ENCODE data around the gene ENTPD1. TPM values are rescaled to one million over a fixed set of nuclear protein-coding genes. Genes with fewer than 3 reads are reported as not detected.
"Not testable (repeated sequence)": the region's sequence is repeated elsewhere in the genome, so short reads cannot be mapped to it uniquely, and the experiment has no call there.

The ENTPD1 gene
- total RNA-seq, 2 experiments from 2014 or later, result 150 to 395 TPM

- DNase-seq, result peak; percentile 66
- peak overlapping the region; percentile 86 for H3K4me3 Mint-ChIP-seq
- H3K36me3 Mint-ChIP-seq, result peaks cover 8% of the 10 kb centered on the region
- CTCF ChIA-PET, result interaction anchor here (0.7 to 2.3 kb wide), 5 partner anchors 42 to 387 kb away, joined by 3 to 18 read pairs (median 3); partner anchors contain the start of genes ALDH18A1 and TCTN3
- H3K4me1 Mint-ChIP-seq, result peaks cover 13% of the 10 kb centered on the region
- no peaks in the 10 kb centered on the region for H3K9me3 Mint-ChIP-seq (ENCODE audit: low read depth)
- peak; percentile 48 for ATAC-seq
- peaks cover 7% of the 10 kb centered on the region for H3K27me3 Mint-ChIP-seq
- peak overlapping the region; percentile 73 for H3K27ac Mint-ChIP-seq
These were observed 150.9 kb downstream of the ENTPD1 start for GRCh38 chr10:95906677-95907455.

- Mint-ChIP-seq H3K36me3 (peaks cover 5% of the 10 kb centered on the region), H3K9me3 (ENCODE audit: low read depth) (no peaks in the 10 kb centered on the region), H3K27ac (peak within 1 kb of the TSS; percentile 89), H3K4me3 (peak within 1 kb of the TSS; percentile 86), H3K4me1 (peaks cover 13% of the 10 kb centered on the region), H3K27me3 (peaks cover 10% of the 10 kb centered on the region)
- DNase-seq, result peak; percentile 79
- CTCF ChIA-PET, result interaction anchor here (0.7 to 2.3 kb wide), 6 partner anchors 42 to 386 kb away, joined by 3 to 18 read pairs (median 3); partner anchors contain the start of genes ALDH18A1 and TCTN3
- ATAC-seq, result peak; percentile 91
These were observed 151.7 kb downstream of the ENTPD1 start, which contains the start of gene CC2D2B for GRCh38 chr10:95907456-95908253. TSS of gene CC2D2B (plus strand) at chr10:95907975. CDS start at chr10:95911324, 3,349 bp downstream.

- CTCF ChIA-PET, result interaction anchor here (1.1 to 2.3 kb wide), 2 partner anchors 108 to 214 kb away, joined by 3 to 18 read pairs; partner anchors contain the start of gene TCTN3
- ATAC-seq (no peak), DNase-seq (no peak)
- Mint-ChIP-seq H3K36me3 (peaks cover 5% of the 10 kb centered on the region), H3K27ac (no peak overlapping the region), H3K4me3 (peak overlapping the region; percentile 86), H3K4me1 (peaks cover 13% of the 10 kb centered on the region), H3K9me3 (ENCODE audit: low read depth) (no peaks in the 10 kb centered on the region), H3K27me3 (peaks cover 16% of the 10 kb centered on the region)
These were observed 152.5 kb downstream of the ENTPD1 start for GRCh38 chr10:95908450-95908849.

GRCh38 chr10:95909561-95909960 is 153.6 kb downstream of the ENTPD1 start:
- H3K4me1 Mint-ChIP-seq, result peaks cover 13% of the 10 kb centered on the region
- CTCF ChIA-PET, result no interaction called here
- H3K27me3 Mint-ChIP-seq, result peaks cover 26% of the 10 kb centered on the region

GRCh38 chr10:95916039-95916438 is 160.1 kb downstream of the ENTPD1 start:
- H3K4me3 Mint-ChIP-seq; H3K27ac Mint-ChIP-seq; ATAC-seq; DNase-seq; H3K36me3 Mint-ChIP-seq; H3K9me3 Mint-ChIP-seq (ENCODE audit: low read depth); H3K4me1 Mint-ChIP-seq; CTCF ChIA-PET: not testable (repeated sequence)
- H3K27me3 Mint-ChIP-seq, result peaks cover 48% of the 10 kb centered on the region

More at GRCh38 chr10:95909561-95909960, 153.6 kb downstream of the ENTPD1 start:
- H3K27ac Mint-ChIP-seq, result no peak overlapping the region
- H3K9me3 Mint-ChIP-seq (ENCODE audit: low read depth), result no peaks in the 10 kb centered on the region
- no peak overlapping the region for H3K4me3 Mint-ChIP-seq
- DNase-seq, result no peak
- no peak for ATAC-seq
- H3K36me3 Mint-ChIP-seq, result peaks cover 5% of the 10 kb centered on the region

Other genes starting within 250 kb of the ENTPD1 start
- under 1 TPM; 0.47 to 0.89 TPM for gene SORBS1, start 194.8 kb upstream of the ENTPD1 start, total RNA-seq
- gene ALDH18A1, start 99.5 kb upstream of the ENTPD1 start, total RNA-seq, result 10 to 100 TPM; 52.0 to 74.3 TPM
- 10 to 100 TPM; 29.7 to 69.2 TPM for gene TCTN3, start 62.2 kb upstream of the ENTPD1 start, total RNA-seq
- gene CC2D2B, start 151.8 kb downstream of the ENTPD1 start, total RNA-seq, result 1 to 10 TPM; 3.0 to 4.2 TPM

Data from activated CD8-positive, alpha-beta memory T cell treated with anti-CD3 and anti-CD28 coated beads, Interleukin-2, amount 10 ng/mL, durations not matched to agents 7 days and 5 days (primary cell).